Caco-2 (cell line): Measurements from ENCODE around the gene FNBP1. TPM values are rescaled to one million over a fixed set of nuclear protein-coding genes. Genes with fewer than 3 reads are reported as not detected.

Experiments
- BruUV-seq: library from RNA; stranded (reverse); fragments of 400-500 nt; replicated peaks from 2 replicates; lab custom pipeline; 2021; lab: Mats Ljungman, UMichigan
- CTCF ChIA-PET: fragments of 300-600 bp; sonication (Branson Sonifier 250); formaldehyde crosslinking; loops from one replicate; lab custom pipeline; 2022; ENCODE audit warnings: antibody characterized with exemption; lab: Charles Lee
- POLR2A ChIA-PET: fragments of 300-600 bp; sonication (Branson Sonifier 250); formaldehyde crosslinking; loops from one replicate; lab custom pipeline; 2022; ENCODE audit warnings: antibody characterized with exemption; lab: Charles Lee
- DNase-seq, 2 experiments: peaks; one replicate each; pipeline versions ENCODE4 v3.0.0 to v3.0.0-alpha.2; 2020 to 2022
- H3K27me3 ChIP-seq: replicated peaks from 2 replicates; pipeline ENCODE4 v1.6.0; 2011; ENCODE audit warnings: low read length; ENCODE audit not compliant: control insufficient read depth, insufficient read depth
- H3K36me3 ChIP-seq: 2 replicates; pipeline ENCODE4 v1.5.1; 2011; ENCODE audit warnings: low read length; ENCODE audit not compliant: control insufficient read depth, insufficient read depth
- H3K4me1 ChIP-seq: fragments of 250-450 bp; sonication (Bioruptor Pico); 2 replicates; pipeline ENCODE4 v1.5.1; 2020; ENCODE audit warnings: mild to moderate bottlenecking
- H3K4me3 ChIP-seq: 2 replicates; pipeline ENCODE4 v1.5.1; 2011; ENCODE audit warnings: low read depth, mild to moderate bottlenecking, control low read depth, low read length
- H3K9me3 ChIP-seq: fragments of 250-450 bp; sonication (Bioruptor Pico); 2 replicates; pipeline ENCODE4 v1.5.1; 2020; ENCODE audit warnings: mild to moderate bottlenecking, moderate library complexity
- H3K27ac Mint-ChIP-seq: one replicate; pipeline ENCODE4 v1.8.0; 2022; ENCODE audit warnings: mixed read lengths; ENCODE audit not compliant: unreplicated experiment
- H3K27me3 Mint-ChIP-seq: one replicate; pipeline ENCODE4 v1.8.0; 2022; ENCODE audit warnings: mixed read lengths; ENCODE audit not compliant: insufficient read depth, unreplicated experiment
- H3K36me3 Mint-ChIP-seq: one replicate; pipeline ENCODE4 v1.8.0; 2022; ENCODE audit warnings: mild to moderate bottlenecking, mixed read lengths; ENCODE audit not compliant: insufficient read depth, unreplicated experiment
- H3K4me1 Mint-ChIP-seq: one replicate; pipeline ENCODE4 v1.8.0; 2022; ENCODE audit warnings: low read depth, mixed read lengths; ENCODE audit not compliant: unreplicated experiment
- H3K4me3 Mint-ChIP-seq: one replicate; pipeline ENCODE4 v1.8.0; 2022; ENCODE audit warnings: mild to moderate bottlenecking, moderate library complexity, mixed read lengths; ENCODE audit not compliant: unreplicated experiment
- H3K9me3 Mint-ChIP-seq: one replicate; pipeline ENCODE4 v1.8.0; 2022; ENCODE audit warnings: mixed read lengths; ENCODE audit not compliant: unreplicated experiment
- intact Hi-C: fragments of 100-400 bp; cut with micrococcal nuclease; formaldehyde crosslinking; loops from one replicate; pipeline ENCODE4 v1.10.0; 2022; ENCODE audit not compliant: unreplicated experiment
- total RNA-seq: library from RNA; stranded (reverse); gene quantifications from 2 replicates; pipeline ENCODE4 v1.2.3, GENCODE V29; 2022
- TF ChIP-seq, protein P1 (sequence below), 2 experiments: fragments of 200-600 bp in 1 of 2; IDR thresholded peaks; 1 replicate in 1 of 2; 2 replicates in 1 of 2; pipeline versions ENCODE4 v1.5.1 to v1.8.0; 2011 to 2022; ENCODE audit warnings: antibody characterized with exemption in 1 of 2, control low read depth in 1 of 2, inconsistent platforms in 1 of 2, low read depth in 1 of 2, low read length in 1 of 2, mild to moderate bottlenecking in 1 of 2, moderate library complexity in 1 of 2; ENCODE audit not compliant: insufficient read depth in 1 of 2, severe bottlenecking in 1 of 2, unreplicated experiment in 1 of 2

FNBP1 gene
- total RNA-seq, 1 experiment from 2014 or later: 33.2 TPM

DNA sequence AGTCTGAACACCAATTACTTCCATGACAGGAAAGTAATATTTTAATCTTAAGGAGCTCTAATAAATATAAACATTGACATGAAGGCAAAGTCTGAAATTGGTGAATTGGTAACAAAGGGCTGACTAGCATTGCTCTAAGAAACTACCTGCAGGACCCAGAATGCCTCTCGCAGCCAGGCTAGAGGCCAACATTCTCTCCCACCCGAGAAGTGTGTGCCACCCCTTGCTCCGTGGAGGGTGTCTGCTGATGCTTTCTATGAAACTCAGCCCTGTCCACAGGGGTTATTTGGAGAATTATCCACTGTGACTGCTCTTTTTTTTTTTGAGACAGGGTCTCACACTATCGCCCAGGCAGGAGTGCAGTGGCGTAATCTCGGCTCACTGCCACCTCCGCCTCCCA lies 126.3 kb downstream of the FNBP1 start:
- no peak overlapping the region for H3K4me3 Mint-ChIP-seq
- TF ChIP-seq, protein P1, sequence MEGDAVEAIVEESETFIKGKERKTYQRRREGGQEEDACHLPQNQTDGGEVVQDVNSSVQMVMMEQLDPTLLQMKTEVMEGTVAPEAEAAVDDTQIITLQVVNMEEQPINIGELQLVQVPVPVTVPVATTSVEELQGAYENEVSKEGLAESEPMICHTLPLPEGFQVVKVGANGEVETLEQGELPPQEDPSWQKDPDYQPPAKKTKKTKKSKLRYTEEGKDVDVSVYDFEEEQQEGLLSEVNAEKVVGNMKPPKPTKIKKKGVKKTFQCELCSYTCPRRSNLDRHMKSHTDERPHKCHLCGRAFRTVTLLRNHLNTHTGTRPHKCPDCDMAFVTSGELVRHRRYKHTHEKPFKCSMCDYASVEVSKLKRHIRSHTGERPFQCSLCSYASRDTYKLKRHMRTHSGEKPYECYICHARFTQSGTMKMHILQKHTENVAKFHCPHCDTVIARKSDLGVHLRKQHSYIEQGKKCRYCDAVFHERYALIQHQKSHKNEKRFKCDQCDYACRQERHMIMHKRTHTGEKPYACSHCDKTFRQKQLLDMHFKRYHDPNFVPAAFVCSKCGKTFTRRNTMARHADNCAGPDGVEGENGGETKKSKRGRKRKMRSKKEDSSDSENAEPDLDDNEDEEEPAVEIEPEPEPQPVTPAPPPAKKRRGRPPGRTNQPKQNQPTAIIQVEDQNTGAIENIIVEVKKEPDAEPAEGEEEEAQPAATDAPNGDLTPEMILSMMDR (IDR thresholded peaks at IDR 0.05; ENCODE audit: insufficient read depth in 1 of 2, low read depth in 1 of 2, low read length in 1 of 2, severe bottlenecking in 1 of 2, unreplicated experiment in 1 of 2): no peak
- BruUV-seq: no TSS peak
- Histone ChIP-seq H3K4me1 (no peaks in the 10 kb centered on the region), H3K9me3 (no peaks in the 10 kb centered on the region), H3K27me3 (no peaks in the 10 kb centered on the region), H3K36me3 (no peaks in the 10 kb centered on the region; the same call in 1 of the 2 replicates), H3K4me3 (no peak overlapping the region)
- H3K27ac Mint-ChIP-seq: no peak overlapping the region
- no peaks in the 10 kb centered on the region for H3K4me1 Mint-ChIP-seq
- ChIA-PET POLR2A (no interaction called here), CTCF (no interaction called here)
- DNase-seq: no peak
- H3K9me3 Mint-ChIP-seq: no peaks in the 10 kb centered on the region
- H3K36me3 Mint-ChIP-seq: peaks cover 10% of the 10 kb centered on the region
- H3K27me3 Mint-ChIP-seq: no peaks in the 10 kb centered on the region
- intact Hi-C loops: no loop called here

DNA sequence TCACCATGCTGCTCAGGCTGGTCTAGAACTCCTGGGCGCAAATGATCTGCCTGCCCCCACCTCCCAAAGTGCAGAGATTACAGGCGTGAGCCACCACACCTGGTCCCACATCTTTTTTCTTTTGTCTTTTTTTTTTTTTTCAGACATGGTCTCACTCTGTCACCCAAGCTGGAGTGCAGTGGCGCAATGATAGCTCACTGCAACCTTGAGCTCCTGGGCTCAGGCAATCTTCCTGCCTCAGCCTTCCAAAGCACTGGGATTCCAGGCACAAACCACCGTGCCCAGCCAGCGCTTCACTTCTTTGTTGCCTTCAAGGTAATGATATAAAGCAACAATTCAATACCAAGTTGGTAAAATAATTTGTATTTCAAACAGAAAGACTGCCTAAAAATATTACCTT lies 128.9 kb downstream of the FNBP1 start:
- no peaks in the 10 kb centered on the region for H3K9me3 Mint-ChIP-seq
- H3K4me1 Mint-ChIP-seq: no peaks in the 10 kb centered on the region
- H3K4me1 ChIP-seq: 0 out of 2 replicates have a peak, but pooled peaks cover 3% of the 10 kb centered on the region
- CTCF ChIA-PET: no interaction called here
- no TSS peak for BruUV-seq
- no peak overlapping the region for H3K4me3 Mint-ChIP-seq
- no peak overlapping the region for H3K4me3 ChIP-seq
- TF ChIP-seq, protein P1 (IDR thresholded peaks at IDR 0.05; ENCODE audit: insufficient read depth in 1 of 2, low read depth in 1 of 2, low read length in 1 of 2, severe bottlenecking in 1 of 2, unreplicated experiment in 1 of 2): no peak
- no peaks in the 10 kb centered on the region for H3K36me3 ChIP-seq
- POLR2A ChIA-PET: no interaction called here
- intact Hi-C loops: no loop called here
- H3K27me3 Mint-ChIP-seq: no peaks in the 10 kb centered on the region
- no peaks in the 10 kb centered on the region for H3K27me3 ChIP-seq
- DNase-seq: no peak
- no peak overlapping the region for H3K27ac Mint-ChIP-seq
- H3K9me3 ChIP-seq: no peaks in the 10 kb centered on the region
- peaks cover 13% of the 10 kb centered on the region for H3K36me3 Mint-ChIP-seq

DNA sequence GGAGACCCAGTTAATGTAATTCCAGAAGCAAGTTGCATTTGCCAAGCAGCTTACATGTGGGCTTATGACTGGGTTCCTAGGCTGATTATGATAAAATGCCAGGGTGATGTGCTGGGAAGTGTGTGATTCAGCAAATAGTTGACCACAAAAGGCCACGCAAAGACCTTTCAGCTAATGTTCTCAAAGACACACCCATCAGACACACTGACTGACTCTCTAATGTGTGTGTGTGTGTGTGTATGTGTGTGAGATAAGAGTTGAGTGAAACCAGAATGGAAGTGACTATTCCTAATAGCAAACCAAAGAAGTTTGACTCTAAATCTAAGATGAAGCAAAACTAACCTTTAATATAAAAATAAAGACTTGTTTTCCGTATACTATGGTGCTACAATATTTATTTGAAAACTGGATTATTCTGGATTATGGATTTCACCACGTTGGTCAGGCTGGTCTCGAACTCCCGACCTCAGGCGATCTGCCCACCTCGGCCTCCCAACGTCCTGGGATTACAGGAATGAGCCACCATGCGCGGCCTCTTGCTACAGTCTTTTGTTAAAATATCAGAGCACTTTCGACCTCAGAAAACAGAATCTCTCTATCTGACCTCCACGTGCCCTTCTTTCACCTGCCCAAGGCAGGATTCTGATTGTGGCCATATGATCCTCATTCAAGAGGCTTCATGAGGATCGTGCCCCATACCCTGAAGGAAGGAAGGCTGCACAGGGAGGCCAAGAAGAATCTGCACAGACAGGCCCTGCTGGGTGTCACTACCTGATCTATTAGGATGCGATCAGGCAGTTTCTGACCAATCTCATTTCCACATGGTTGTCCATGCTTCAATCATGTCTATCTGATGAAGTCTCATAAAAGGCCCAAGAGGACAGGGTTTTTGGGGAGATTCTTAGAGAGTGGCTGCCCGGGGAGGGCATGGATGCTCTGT lies 132.1 kb downstream of the FNBP1 start:
- no peak overlapping the region for H3K27ac Mint-ChIP-seq
- Histone ChIP-seq H3K4me1 (0 out of 2 replicates have a peak, but pooled peaks cover 3% of the 10 kb centered on the region), H3K27me3 (no peaks in the 10 kb centered on the region), H3K4me3 (no peak overlapping the region), H3K36me3 (no peaks in the 10 kb centered on the region), H3K9me3 (no peaks in the 10 kb centered on the region)
- ChIA-PET CTCF (no interaction called here), POLR2A (no interaction called here)
- H3K4me1 Mint-ChIP-seq: no peaks in the 10 kb centered on the region
- peaks cover 14% of the 10 kb centered on the region for H3K36me3 Mint-ChIP-seq
- H3K27me3 Mint-ChIP-seq: no peaks in the 10 kb centered on the region
- TF ChIP-seq, protein P1 (IDR thresholded peaks at IDR 0.05; ENCODE audit: insufficient read depth in 1 of 2, low read depth in 1 of 2, low read length in 1 of 2, severe bottlenecking in 1 of 2, unreplicated experiment in 1 of 2): no peak
- DNase-seq: peak in 1 of 2 experiments; percentile 64
- no TSS peak for BruUV-seq
- no peaks in the 10 kb centered on the region for H3K9me3 Mint-ChIP-seq
- no peak overlapping the region for H3K4me3 Mint-ChIP-seq
- intact Hi-C loops: no loop called here
